Neural progenitor cell (in vitro differentiated cells): ENCODE results near the gene HSPG2. TPM values are rescaled to one million over a fixed set of nuclear protein-coding genes. Genes with fewer than 3 reads are reported as not detected.
"Not testable (repeated sequence)": the region's sequence is repeated elsewhere in the genome, so short reads cannot be mapped to it uniquely, and the experiment has no call there.

Experiments used
- DNase-seq: peaks from one replicate; pipeline ENCODE4 v3.0.0-alpha.2; 2016; ENCODE audit warnings: low spot score
- H2AFZ ChIP-seq: fragments of 200-600 bp; sonication (generic); replicated peaks from 2 replicates; pipeline ENCODE4 v1.6.1; 2016; ENCODE audit warnings: antibody characterized with exemption
- H3F3A ChIP-seq: fragments of 200-600 bp; sonication (generic); 2 replicates; pipeline ENCODE4 v1.6.1; 2016; ENCODE audit warnings: antibody characterized with exemption, low read depth
- H3K27ac ChIP-seq: fragments of 200-600 bp; sonication (generic); 2 replicates; pipeline ENCODE4 v1.5.1; 2016; ENCODE audit warnings: mild to moderate bottlenecking
- H3K27me3 ChIP-seq: fragments of 200-600 bp; sonication (generic); 2 replicates; pipeline ENCODE4 v1.6.1; 2016; ENCODE audit warnings: mild to moderate bottlenecking, moderate library complexity
- H3K36me3 ChIP-seq: fragments of 200-600 bp; sonication (generic); 2 replicates; pipeline ENCODE4 v1.5.1; 2016
- H3K4me1 ChIP-seq: fragments of 200-600 bp; sonication (generic); 2 replicates; pipeline ENCODE4 v1.6.1; 2016; ENCODE audit warnings: mixed run types
- H3K4me2 ChIP-seq: fragments of 200-600 bp; sonication (generic); 2 replicates; pipeline ENCODE4 v1.6.1; 2016
- H3K4me3 ChIP-seq: fragments of 200-600 bp; sonication (generic); 2 replicates; pipeline ENCODE4 v1.5.1; 2016
- H3K79me2 ChIP-seq: fragments of 200-600 bp; sonication (generic); 2 replicates; pipeline ENCODE4 v1.6.1; 2016; ENCODE audit warnings: low read depth
- H3K9ac ChIP-seq: fragments of 200-600 bp; sonication (generic); 2 replicates; pipeline ENCODE4 v1.6.1; 2016
- H3K9me3 ChIP-seq: fragments of 200-600 bp; sonication (generic); 2 replicates; pipeline ENCODE4 v1.5.1; 2016; ENCODE audit warnings: low read depth
- H4K20me1 ChIP-seq: fragments of 200-600 bp; sonication (generic); 2 replicates; pipeline ENCODE4 v1.6.1; 2016; ENCODE audit warnings: low read depth
- H3K27ac Mint-ChIP-seq: 3 replicates; pipeline ENCODE4 v1.8.0; 2021; ENCODE audit warnings: mixed read lengths
- H3K27me3 Mint-ChIP-seq: 2 replicates; pipeline ENCODE4 v1.8.0; 2022; ENCODE audit warnings: low read depth, mild to moderate bottlenecking, inconsistent platforms, moderate library complexity, mixed read lengths; ENCODE audit not compliant: insufficient read depth
- H3K36me3 Mint-ChIP-seq: 3 replicates; pipeline ENCODE4 v1.8.0; 2021; ENCODE audit warnings: mixed read lengths
- H3K4me1 Mint-ChIP-seq: 3 replicates; pipeline ENCODE4 v1.8.0; 2021; ENCODE audit warnings: mixed read lengths
- H3K4me3 Mint-ChIP-seq: 3 replicates; pipeline ENCODE4 v1.8.0; 2021; ENCODE audit warnings: mild to moderate bottlenecking, moderate library complexity, mixed read lengths
- H3K9me3 Mint-ChIP-seq: 3 replicates; pipeline ENCODE4 v1.8.0; 2020; ENCODE audit warnings: mixed read lengths
- EZH2 ChIP-seq: fragments of 200-600 bp; sonication (generic); IDR thresholded peaks from 2 replicates; pipeline ENCODE4 v1.6.1; 2017; ENCODE audit warnings: antibody characterized with exemption, mild to moderate bottlenecking, moderate library complexity
- EZH2phosphoT487 ChIP-seq: fragments of 200-600 bp; sonication (generic); IDR thresholded peaks from 2 replicates; pipeline ENCODE4 v1.6.1; 2017; ENCODE audit warnings: antibody characterized with exemption
- total RNA-seq: library from RNA; depleted of rRNA; stranded (reverse); fragments of >200 nt; gene quantifications from 2 replicates; pipeline ENCODE4 v1.2.3, GENCODE V29; 2015; ENCODE audit warnings: low replicate concordance
- TF ChIP-seq, protein P1 (sequence below): fragments of 200-600 bp; sonication (generic); IDR thresholded peaks from 2 replicates; pipeline ENCODE4 v1.5.1; 2017; ENCODE audit warnings: antibody characterized with exemption, mild to moderate bottlenecking

The HSPG2 gene
- total RNA-seq, 1 donor from 2014 or later, result 6.9 TPM

DNA sequence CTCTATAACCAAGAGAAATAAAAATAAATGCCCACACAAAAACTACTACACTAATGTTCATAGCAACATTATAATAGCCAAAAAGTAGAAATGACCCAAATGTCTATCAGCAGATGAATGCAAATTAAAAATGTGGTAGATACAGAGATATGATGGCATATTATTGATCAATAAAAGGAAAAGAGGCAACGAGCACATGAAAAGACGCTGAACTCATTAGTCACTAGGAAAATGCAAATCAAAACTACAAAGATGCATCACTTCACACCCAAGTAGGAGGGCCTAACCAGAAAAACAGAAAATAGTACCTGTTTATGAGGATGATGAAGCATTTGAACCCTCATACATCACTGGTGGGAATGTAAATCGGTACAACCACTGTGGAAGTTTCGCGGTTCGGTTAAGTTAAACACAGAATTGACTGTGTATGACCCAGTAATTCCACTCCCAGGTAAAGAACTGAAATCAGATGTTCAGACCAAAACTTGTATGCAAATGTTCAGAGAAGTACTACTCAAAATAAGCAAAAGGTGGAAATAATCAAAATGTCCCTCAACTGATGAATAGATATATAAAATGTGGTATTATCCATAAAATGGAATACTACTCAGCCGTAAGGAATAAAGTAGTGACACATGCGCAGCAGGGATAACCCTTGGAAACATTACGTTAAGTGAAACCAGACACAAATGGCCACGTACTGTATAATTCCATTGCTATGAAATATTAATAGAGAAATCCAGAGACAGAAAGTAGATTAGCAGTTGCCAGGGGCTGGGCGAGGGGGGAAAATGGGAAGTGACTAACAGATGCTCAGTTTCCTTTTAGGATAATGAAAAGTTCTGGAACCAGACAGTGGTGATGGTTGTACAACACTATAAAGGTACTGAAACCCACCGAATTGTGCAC is 157.2 kb downstream of the HSPG2 start:
- H3K79me2 ChIP-seq, result peaks cover 78% of the 10 kb centered on the region
- H3K36me3 ChIP-seq, result no peaks in the 10 kb centered on the region
- no peak overlapping the region for H2AFZ ChIP-seq
- H4K20me1 ChIP-seq, result peaks cover 30% of the 10 kb centered on the region
- peaks cover 19% of the 10 kb centered on the region for H3F3A ChIP-seq
- no peaks in the 10 kb centered on the region for H3K9me3 ChIP-seq
- no peak overlapping the region for H3K27ac Mint-ChIP-seq
- H3K4me3 Mint-ChIP-seq, result peak overlapping the region; percentile 55
- peaks cover 19% of the 10 kb centered on the region for H3K36me3 Mint-ChIP-seq
- no peak overlapping the region for H3K4me2 ChIP-seq
- peaks cover 8% of the 10 kb centered on the region for H3K9me3 Mint-ChIP-seq
- H3K27ac ChIP-seq, result no peak overlapping the region
- TF ChIP-seq EZH2 (no peak), EZH2phosphoT487 (no peak)
- TF ChIP-seq, protein P1, sequence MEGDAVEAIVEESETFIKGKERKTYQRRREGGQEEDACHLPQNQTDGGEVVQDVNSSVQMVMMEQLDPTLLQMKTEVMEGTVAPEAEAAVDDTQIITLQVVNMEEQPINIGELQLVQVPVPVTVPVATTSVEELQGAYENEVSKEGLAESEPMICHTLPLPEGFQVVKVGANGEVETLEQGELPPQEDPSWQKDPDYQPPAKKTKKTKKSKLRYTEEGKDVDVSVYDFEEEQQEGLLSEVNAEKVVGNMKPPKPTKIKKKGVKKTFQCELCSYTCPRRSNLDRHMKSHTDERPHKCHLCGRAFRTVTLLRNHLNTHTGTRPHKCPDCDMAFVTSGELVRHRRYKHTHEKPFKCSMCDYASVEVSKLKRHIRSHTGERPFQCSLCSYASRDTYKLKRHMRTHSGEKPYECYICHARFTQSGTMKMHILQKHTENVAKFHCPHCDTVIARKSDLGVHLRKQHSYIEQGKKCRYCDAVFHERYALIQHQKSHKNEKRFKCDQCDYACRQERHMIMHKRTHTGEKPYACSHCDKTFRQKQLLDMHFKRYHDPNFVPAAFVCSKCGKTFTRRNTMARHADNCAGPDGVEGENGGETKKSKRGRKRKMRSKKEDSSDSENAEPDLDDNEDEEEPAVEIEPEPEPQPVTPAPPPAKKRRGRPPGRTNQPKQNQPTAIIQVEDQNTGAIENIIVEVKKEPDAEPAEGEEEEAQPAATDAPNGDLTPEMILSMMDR, result no peak
- H3K9ac ChIP-seq, result no peak overlapping the region
- DNase-seq, result no peak
- H3K4me1 Mint-ChIP-seq, result peaks cover 16% of the 10 kb centered on the region
- H3K4me1 ChIP-seq, result peaks cover 5% of the 10 kb centered on the region
- H3K4me3 ChIP-seq, result no peak overlapping the region
- H3K27me3 ChIP-seq, result peaks cover 10% of the 10 kb centered on the region
- no peaks in the 10 kb centered on the region for H3K27me3 Mint-ChIP-seq

DNA sequence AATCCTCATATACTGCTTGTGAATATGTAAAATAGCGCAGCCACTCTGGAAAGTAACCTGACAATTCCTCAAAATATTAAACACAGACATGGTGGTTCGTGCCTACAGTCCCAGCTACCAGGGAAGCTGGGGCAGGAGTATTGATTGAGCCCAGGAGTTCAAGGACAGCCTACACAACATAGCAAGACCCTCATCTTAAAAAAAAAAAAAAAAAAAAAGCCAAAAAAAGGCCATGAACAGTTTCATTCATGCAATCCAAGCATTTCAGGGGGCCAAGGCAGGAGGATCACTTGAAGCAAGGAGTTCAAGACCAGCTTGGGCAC is 158.7 kb downstream of the HSPG2 start:
- Histone ChIP-seq H3K27ac (no peak overlapping the region), H3K9ac (no peak overlapping the region), H3K79me2 (peaks cover 93% of the 10 kb centered on the region), H3K27me3 (no peaks in the 10 kb centered on the region), H3K4me2 (no peak overlapping the region), H3K9me3 (no peaks in the 10 kb centered on the region), H3K36me3 (no peaks in the 10 kb centered on the region), H2AFZ (no peak overlapping the region), H3K4me3 (no peak overlapping the region), H3F3A (peaks cover 14% of the 10 kb centered on the region), H4K20me1 (peaks cover 30% of the 10 kb centered on the region), H3K4me1 (peaks cover 5% of the 10 kb centered on the region)
- Mint-ChIP-seq H3K27me3 (peaks cover 3% of the 10 kb centered on the region), H3K9me3 (peaks cover 8% of the 10 kb centered on the region), H3K4me1 (peaks cover 12% of the 10 kb centered on the region), H3K27ac (no peak overlapping the region), H3K4me3 (no peak overlapping the region), H3K36me3 (peaks cover 19% of the 10 kb centered on the region)
- TF ChIP-seq EZH2phosphoT487, result no peak
- TF ChIP-seq, protein P1, result no peak
- no peak for DNase-seq

DNA sequence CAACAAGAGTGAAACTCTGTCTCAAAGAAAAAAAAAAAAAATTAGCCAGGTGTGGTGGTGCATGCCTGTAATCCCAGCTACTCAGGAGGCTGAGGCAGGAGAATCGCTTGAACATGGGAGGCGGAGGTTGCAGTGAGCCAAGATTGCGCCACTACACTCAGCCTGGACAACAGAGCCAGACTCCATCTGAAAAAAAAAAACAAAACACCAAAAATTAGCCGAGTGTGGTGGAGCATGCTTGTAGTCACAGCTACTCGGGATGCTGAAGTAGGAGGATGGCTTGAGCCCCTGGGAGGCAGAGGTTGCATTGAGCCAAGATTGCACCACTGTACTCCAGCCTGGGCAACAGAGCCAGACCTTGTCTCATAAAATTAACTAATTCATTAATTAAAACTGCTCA is 160.2 kb downstream of the HSPG2 start:
- not testable (repeated sequence) for H3K4me1 ChIP-seq, H3K36me3 ChIP-seq, H3K27me3 ChIP-seq, H3K27me3 Mint-ChIP-seq, H3K9ac ChIP-seq, H3K27ac Mint-ChIP-seq, H3K4me3 ChIP-seq, H3K27ac ChIP-seq, H3K9me3 ChIP-seq, H3K9me3 Mint-ChIP-seq, H3K4me2 ChIP-seq, H3F3A ChIP-seq, H2AFZ ChIP-seq, DNase-seq, H3K4me3 Mint-ChIP-seq
- H3K4me1 Mint-ChIP-seq, result peaks cover 12% of the 10 kb centered on the region
- Histone ChIP-seq H4K20me1 (peaks cover 25% of the 10 kb centered on the region), H3K79me2 (peaks cover 100% of the 10 kb centered on the region)
- H3K36me3 Mint-ChIP-seq, result peaks cover 19% of the 10 kb centered on the region

DNA sequence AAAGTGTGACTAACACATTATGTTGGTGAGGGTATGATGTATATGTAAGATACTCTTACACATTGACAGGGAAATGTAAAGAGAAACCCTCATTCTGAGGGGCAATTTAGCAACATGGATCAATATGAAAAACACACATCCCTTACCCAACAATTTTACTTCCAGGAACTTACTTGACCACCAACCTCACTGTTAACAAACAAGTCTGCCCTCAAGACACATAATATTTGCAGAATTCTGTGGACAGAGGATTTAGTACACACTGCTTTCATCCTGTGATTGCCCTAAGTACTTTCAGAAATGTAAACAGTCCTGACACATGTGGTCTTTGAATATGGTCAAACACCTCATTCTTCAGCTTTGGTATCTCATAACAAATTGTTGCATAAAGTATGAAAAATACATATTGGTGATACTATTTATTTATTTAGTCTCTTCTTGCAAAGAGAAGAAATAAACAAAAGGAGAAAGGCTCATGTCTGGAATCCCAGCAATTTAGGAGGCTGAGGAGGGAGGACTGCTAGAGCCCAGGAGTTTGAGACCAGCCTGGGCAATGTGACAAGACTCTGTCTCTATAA is 161.0 kb downstream of the HSPG2 start:
- Mint-ChIP-seq H3K27me3 (peaks cover 3% of the 10 kb centered on the region), H3K27ac (no peak overlapping the region), H3K36me3 (peaks cover 19% of the 10 kb centered on the region), H3K4me1 (peaks cover 6% of the 10 kb centered on the region), H3K9me3 (peaks cover 8% of the 10 kb centered on the region), H3K4me3 (no peak overlapping the region)
- no peak overlapping the region for H2AFZ ChIP-seq
- peaks cover 100% of the 10 kb centered on the region for H3K79me2 ChIP-seq
- no peaks in the 10 kb centered on the region for H3F3A ChIP-seq
- no peak overlapping the region for H3K4me2 ChIP-seq
- no peaks in the 10 kb centered on the region for H3K4me1 ChIP-seq
- H3K27me3 ChIP-seq, result no peaks in the 10 kb centered on the region
- peaks cover 16% of the 10 kb centered on the region for H4K20me1 ChIP-seq
- H3K9me3 ChIP-seq, result no peaks in the 10 kb centered on the region
- no peak overlapping the region for H3K9ac ChIP-seq
- no peak for DNase-seq
- TF ChIP-seq EZH2 (no peak), EZH2phosphoT487 (no peak)
- TF ChIP-seq, protein P1, result no peak
- H3K36me3 ChIP-seq, result no peaks in the 10 kb centered on the region
- H3K4me3 ChIP-seq, result no peak overlapping the region
- H3K27ac ChIP-seq, result no peak overlapping the region
